IMR-90 (cell line): ENCODE measurements around the gene OR8S1. TPM values are rescaled to one million over a fixed set of nuclear protein-coding genes. Genes with fewer than 3 reads are reported as not detected.

Experiments
- ATAC-seq: fragments of 200-7000 bp; cut with Tn5 transposase; 2 replicates; pipeline ENCODE4 v1.9.1; 2020; ENCODE audit warnings: low read depth, mild to moderate bottlenecking, moderate library complexity
- BruUV-seq: library from RNA; stranded (reverse); fragments of 400-500 nt; replicated peaks from 2 replicates; lab custom pipeline; 2021; lab: Mats Ljungman, UMichigan
- CTCF ChIA-PET: fragments of 300-600 bp; formaldehyde crosslinking; extraction: SDS; loops from one replicate; lab custom pipeline; 2021; ENCODE audit warnings: antibody characterized with exemption; lab: Yijun Ruan, JAX
- POLR2A ChIA-PET: fragments of 300-600 bp; sonication (Branson Sonifier 250); formaldehyde crosslinking; loops from one replicate; lab custom pipeline; 2022; ENCODE audit warnings: antibody characterized with exemption; ENCODE audit not compliant: unreplicated experiment; lab: Charles Lee
- DNase-seq: peaks from one replicate; pipeline ENCODE4 v3.0.0; 2013
- H2AFZ ChIP-seq: replicated peaks from 2 replicates; pipeline ENCODE3; 2013; ENCODE audit warnings: low read length, mild to moderate bottlenecking; ENCODE audit not compliant: poor library complexity
- H2AK5ac ChIP-seq: 2 replicates; pipeline ENCODE4 v1.6.1; 2013; ENCODE audit warnings: low read depth, low read length, inconsistent platforms
- H2AK9ac ChIP-seq: replicated peaks from 2 replicates; pipeline ENCODE3; 2013; ENCODE audit warnings: mild to moderate bottlenecking, low read depth, low read length, moderate library complexity; ENCODE audit not compliant: poor library complexity
- H2BK120ac ChIP-seq: 2 replicates; pipeline ENCODE4 v1.6.1; 2013; ENCODE audit warnings: low read depth, low read length, inconsistent platforms
- H2BK15ac ChIP-seq: 3 replicates; pipeline ENCODE4 v1.6.1; 2013; ENCODE audit warnings: low read depth, low read length, inconsistent platforms
- H2BK20ac ChIP-seq: 2 replicates; pipeline ENCODE4 v1.6.1; 2013; ENCODE audit warnings: low read depth, mild to moderate bottlenecking, inconsistent platforms, low read length, moderate library complexity
- H2BK5ac ChIP-seq: 2 replicates; pipeline ENCODE4 v1.6.1; 2013; ENCODE audit warnings: mild to moderate bottlenecking, low read depth, low read length, inconsistent platforms; ENCODE audit not compliant: poor library complexity, severe bottlenecking
- H3K14ac ChIP-seq: replicated peaks from 2 replicates; pipeline ENCODE4 v1.6.1; 2013; ENCODE audit warnings: low read depth, low read length, inconsistent platforms
- H3K18ac ChIP-seq: 2 replicates; pipeline ENCODE4 v1.6.1; 2013; ENCODE audit warnings: low read depth, low read length, control low read depth
- H3K23ac ChIP-seq: 2 replicates; pipeline ENCODE4 v1.6.1; 2013; ENCODE audit warnings: low read depth, low read length, inconsistent platforms
- H3K27ac ChIP-seq: 2 replicates; pipeline ENCODE4 v1.5.1; 2013; ENCODE audit warnings: mild to moderate bottlenecking, control low read depth, low read length; ENCODE audit not compliant: insufficient read depth
- H3K27me3 ChIP-seq: 2 replicates; pipeline ENCODE4 v1.6.1; 2013; ENCODE audit warnings: low read length; ENCODE audit not compliant: control insufficient read depth, insufficient read depth
- H3K36me3 ChIP-seq: 2 replicates; pipeline ENCODE4 v1.6.1; 2013; ENCODE audit warnings: low read length, mixed read lengths; ENCODE audit not compliant: control insufficient read depth, insufficient read depth
- H3K4ac ChIP-seq: 2 replicates; pipeline ENCODE4 v1.6.1; 2013; ENCODE audit warnings: low read depth, low read length, inconsistent platforms
- H3K4me1 ChIP-seq: 2 replicates; pipeline ENCODE4 v1.6.1; 2013; ENCODE audit warnings: low read length, mixed read lengths; ENCODE audit not compliant: control insufficient read depth, insufficient read depth
- H3K4me2 ChIP-seq: 2 replicates; pipeline ENCODE4 v1.6.1; 2013; ENCODE audit warnings: low read depth, mild to moderate bottlenecking, control low read depth, low read length, moderate library complexity
- H3K4me3 ChIP-seq: 2 replicates; pipeline ENCODE4 v1.5.1; 2013; ENCODE audit warnings: low read depth, mild to moderate bottlenecking, control low read depth, low read length, moderate library complexity; ENCODE audit not compliant: insufficient read depth
- H3K56ac ChIP-seq: 2 replicates; pipeline ENCODE4 v1.6.1; 2013; ENCODE audit warnings: low read length, inconsistent platforms; ENCODE audit not compliant: insufficient read depth; ENCODE audit errors: extremely low read depth
- H3K79me1 ChIP-seq, 2 experiments: 2 replicates each; pipeline ENCODE4 v1.6.1; 2013; ENCODE audit warnings: low read length in 2 of 2, inconsistent platforms in 1 of 2, low read depth in 1 of 2
- H3K9ac ChIP-seq: 2 replicates; pipeline ENCODE4 v1.6.1; 2013; ENCODE audit warnings: low read depth, low read length, control low read depth
- H3K9me1 ChIP-seq: 2 replicates; pipeline ENCODE4 v1.6.1; 2013; ENCODE audit warnings: low read length, inconsistent platforms; ENCODE audit not compliant: insufficient read depth
- H3K9me3 ChIP-seq: 2 replicates; pipeline ENCODE4 v1.6.1; 2013; ENCODE audit warnings: low read length; ENCODE audit not compliant: control insufficient read depth, insufficient read depth
- H4K20me1 ChIP-seq: 2 replicates; pipeline ENCODE4 v1.6.1; 2013; ENCODE audit warnings: low read length, inconsistent platforms; ENCODE audit not compliant: insufficient read depth
- H4K5ac ChIP-seq: 2 replicates; pipeline ENCODE4 v1.6.1; 2013; ENCODE audit warnings: mild to moderate bottlenecking, low read depth, low read length, control low read depth
- H4K8ac ChIP-seq, 2 experiments: 2 replicates each; pipeline ENCODE4 v1.6.1; 2013; ENCODE audit warnings: low read depth in 2 of 2, low read length in 2 of 2, control low read depth in 1 of 2, inconsistent platforms in 1 of 2
- H4K91ac ChIP-seq: 2 replicates; pipeline ENCODE4 v1.6.1; 2013; ENCODE audit warnings: low read depth, low read length, inconsistent platforms; ENCODE audit not compliant: insufficient read depth
- BHLHE40 ChIP-seq: fragments of 150-350 bp; IDR thresholded peaks from 2 replicates; pipeline ENCODE4 v1.6.1; 2016; ENCODE audit warnings: mild to moderate bottlenecking, low read depth, low read length
- CEBPB ChIP-seq: IDR thresholded peaks from 2 replicates; pipeline ENCODE4 v1.6.1; 2012; ENCODE audit warnings: low read depth, low read length, improper control_type of control experiment
- CHD1 ChIP-seq: IDR thresholded peaks from 2 replicates; pipeline ENCODE4 v1.6.1; 2012; ENCODE audit warnings: low read depth, low read length, improper control_type of control experiment
- CTCF ChIP-seq: conservative IDR thresholded peaks from 2 replicates; pipeline ENCODE4 v1.5.1; 2012; ENCODE audit warnings: mild to moderate bottlenecking, low read depth, low read length, improper control_type of control experiment
- ELK1 ChIP-seq: fragments of 150-350 bp; IDR thresholded peaks from 2 replicates; pipeline ENCODE4 v1.6.1; 2016; ENCODE audit warnings: low read depth, mild to moderate bottlenecking, low read length, moderate library complexity, borderline replicate concordance
- FOS ChIP-seq: fragments of 150-350 bp; IDR thresholded peaks from 2 replicates; pipeline ENCODE4 v1.6.1; 2016; ENCODE audit warnings: low read depth, low read length
- MAFK ChIP-seq: IDR thresholded peaks from 2 replicates; pipeline ENCODE4 v1.6.1; 2012; ENCODE audit warnings: low read depth, low read length, improper control_type of control experiment
- MAZ ChIP-seq: IDR thresholded peaks from 2 replicates; pipeline ENCODE4 v1.6.1; 2012; ENCODE audit warnings: low read depth, mild to moderate bottlenecking, low read length, improper control_type of control experiment, moderate library complexity, borderline replicate concordance
- MXI1 ChIP-seq: IDR thresholded peaks from 2 replicates; pipeline ENCODE4 v1.6.1; 2012; ENCODE audit warnings: low read depth, mild to moderate bottlenecking, low read length, moderate library complexity, borderline replicate concordance
- NFE2L2 ChIP-seq: fragments of 150-350 bp; IDR thresholded peaks from 2 replicates; pipeline ENCODE4 v1.6.1; 2016; ENCODE audit warnings: low read depth, mild to moderate bottlenecking, low read length
- POLR2A ChIP-seq: IDR thresholded peaks from 2 replicates; pipeline ENCODE4 v1.6.1; 2012; ENCODE audit warnings: mild to moderate bottlenecking, low read depth, low read length
- RAD21 ChIP-seq: IDR thresholded peaks from 2 replicates; pipeline ENCODE4 v1.6.1; 2012; ENCODE audit warnings: low read length, improper control_type of control experiment
- RCOR1 ChIP-seq: IDR thresholded peaks from 2 replicates; pipeline ENCODE4 v1.6.1; 2012; ENCODE audit warnings: mild to moderate bottlenecking, low read length, improper control_type of control experiment; ENCODE audit not compliant: insufficient replicate concordance
- RFX5 ChIP-seq: IDR thresholded peaks from 2 replicates; pipeline ENCODE4 v1.8.0; 2012; ENCODE audit warnings: low read depth, mild to moderate bottlenecking, low read length, moderate library complexity
- SMC3 ChIP-seq: fragments of 150-350 bp; IDR thresholded peaks from 2 replicates; pipeline ENCODE4 v1.6.1; 2016; ENCODE audit warnings: low read depth, mild to moderate bottlenecking, antibody characterized with exemption, low read length, moderate library complexity
- dilution Hi-C: fragments of 300-500 bp; cut with HindIII; formaldehyde crosslinking; loops from one replicate; pipeline ENCODE4 v1.14.3; 2018; ENCODE audit warnings: low sequenced_read_pairs; ENCODE audit not compliant: unreplicated experiment
- in situ Hi-C: fragments of 300-500 bp; cut with MboI; formaldehyde crosslinking; loops from 3 replicates; pipeline ENCODE4 v1.14.3; 2019; ENCODE audit warnings: low sequenced_read_pairs, inconsistent platforms, mixed read lengths
- intact Hi-C: fragments of 100-400 bp; cut with micrococcal nuclease; formaldehyde crosslinking; loops from 2 replicates; pipeline ENCODE4 v1.10.0; 2022
- polyA plus RNA-seq, 3 experiments: library from polyadenylated mRNA; depleted of rRNA; stranded (reverse); fragments of >200 nt; gene quantifications; 2 replicates each; pipeline ENCODE4 v1.2.3, GENCODE V29; 2012; ENCODE audit warnings: low replicate concordance in 1 of 3
- total RNA-seq: library from RNA; depleted of rRNA; stranded (reverse); fragments of >200 nt; gene quantifications from 2 replicates; pipeline ENCODE4 v1.2.3, GENCODE V29; 2012
- TF ChIP-seq, protein P1 (sequence below): fragments of 150-350 bp; IDR thresholded peaks from 2 replicates; pipeline ENCODE4 v1.6.1; 2017; ENCODE audit warnings: mild to moderate bottlenecking, antibody characterized with exemption, low read length, low read depth

The OR8S1 gene
- total and polyA plus RNA-seq, 2 of the 4 experiments (the other 2 are of a cell fraction), result not detected

GRCh38 chr12:48532601-48533000 lies 7.2 kb downstream of the OR8S1 start:
- Histone ChIP-seq H3K4me2 (no peak overlapping the region), H2AK9ac (no peak overlapping the region), H2BK120ac (no peak overlapping the region), H3K14ac (no peak overlapping the region), H4K91ac (no peak overlapping the region), H2BK20ac (no peak overlapping the region), H3K9me3 (no peaks in the 10 kb centered on the region), H3K18ac (no peak overlapping the region), H3K4ac (no peak overlapping the region), H3K36me3 (no peaks in the 10 kb centered on the region), H2AFZ (no peak overlapping the region), H4K8ac (no peak overlapping the region), H4K20me1 (no peaks in the 10 kb centered on the region), H3K79me1 (no peaks in the 10 kb centered on the region), H3K56ac (no peak overlapping the region), H4K5ac (no peak overlapping the region), H3K4me1 (no peaks in the 10 kb centered on the region), H3K27me3 (no peaks in the 10 kb centered on the region), H3K9me1 (no peaks in the 10 kb centered on the region), H3K23ac (no peak overlapping the region), H2AK5ac (no peak overlapping the region), H3K4me3 (no peak overlapping the region), H2BK15ac (no peak overlapping the region), H2BK5ac (no peak overlapping the region), H3K9ac (no peak overlapping the region), H3K27ac (no peak overlapping the region)
- intact Hi-C loops (no loop called here), in situ Hi-C loops (loop anchor here (25.0 kb wide), 1 partner anchor 255 kb away; the partner anchor contains the start of gene ADCY6), dilution Hi-C loops (no loop called here)
- POLR2A ChIA-PET, result no interaction called here
- CTCF ChIA-PET, result no interaction called here
- TF ChIP-seq MAZ (no peak), POLR2A (no peak), SMC3 (no peak), FOS (no peak), CTCF (no peak), BHLHE40 (no peak), CHD1 (no peak), MXI1 (no peak), MAFK (no peak), CEBPB (no peak), RFX5 (no peak), NFE2L2 (no peak), ELK1 (no peak), RCOR1 (no peak), RAD21 (no peak)
- TF ChIP-seq, protein P1, sequence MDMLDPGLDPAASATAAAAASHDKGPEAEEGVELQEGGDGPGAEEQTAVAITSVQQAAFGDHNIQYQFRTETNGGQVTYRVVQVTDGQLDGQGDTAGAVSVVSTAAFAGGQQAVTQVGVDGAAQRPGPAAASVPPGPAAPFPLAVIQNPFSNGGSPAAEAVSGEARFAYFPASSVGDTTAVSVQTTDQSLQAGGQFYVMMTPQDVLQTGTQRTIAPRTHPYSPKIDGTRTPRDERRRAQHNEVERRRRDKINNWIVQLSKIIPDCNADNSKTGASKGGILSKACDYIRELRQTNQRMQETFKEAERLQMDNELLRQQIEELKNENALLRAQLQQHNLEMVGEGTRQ, result no peak
- DNase-seq (no peak), ATAC-seq (no peak)
- BruUV-seq, result no TSS peak
